IMR-90 (cell line): ENCODE results near the gene CALHM6. TPM values are rescaled to one million over a fixed set of nuclear protein-coding genes. Genes with fewer than 3 reads are reported as not detected.

Experiments used
- ATAC-seq: fragments of 200-7000 bp; cut with Tn5 transposase; 2 replicates; pipeline ENCODE4 v1.9.1; 2020; ENCODE audit warnings: low read depth, mild to moderate bottlenecking, moderate library complexity
- BruUV-seq: library from RNA; stranded (reverse); fragments of 400-500 nt; replicated peaks from 2 replicates; lab custom pipeline; 2021; lab: Mats Ljungman, UMichigan
- CTCF ChIA-PET: fragments of 300-600 bp; formaldehyde crosslinking; extraction: SDS; loops from one replicate; lab custom pipeline; 2021; ENCODE audit warnings: antibody characterized with exemption; lab: Yijun Ruan, JAX
- POLR2A ChIA-PET: fragments of 300-600 bp; sonication (Branson Sonifier 250); formaldehyde crosslinking; loops from one replicate; lab custom pipeline; 2022; ENCODE audit warnings: antibody characterized with exemption; ENCODE audit not compliant: unreplicated experiment; lab: Charles Lee
- DNase-seq: peaks from one replicate; pipeline ENCODE4 v3.0.0; 2013
- H2AFZ ChIP-seq: replicated peaks from 2 replicates; pipeline ENCODE3; 2013; ENCODE audit warnings: low read length, mild to moderate bottlenecking; ENCODE audit not compliant: poor library complexity
- H2AK5ac ChIP-seq: 2 replicates; pipeline ENCODE4 v1.6.1; 2013; ENCODE audit warnings: low read depth, low read length, inconsistent platforms
- H2AK9ac ChIP-seq: replicated peaks from 2 replicates; pipeline ENCODE3; 2013; ENCODE audit warnings: mild to moderate bottlenecking, low read depth, low read length, moderate library complexity; ENCODE audit not compliant: poor library complexity
- H2BK120ac ChIP-seq: 2 replicates; pipeline ENCODE4 v1.6.1; 2013; ENCODE audit warnings: low read depth, low read length, inconsistent platforms
- H2BK15ac ChIP-seq: 3 replicates; pipeline ENCODE4 v1.6.1; 2013; ENCODE audit warnings: low read depth, low read length, inconsistent platforms
- H2BK20ac ChIP-seq: 2 replicates; pipeline ENCODE4 v1.6.1; 2013; ENCODE audit warnings: low read depth, mild to moderate bottlenecking, inconsistent platforms, low read length, moderate library complexity
- H2BK5ac ChIP-seq: 2 replicates; pipeline ENCODE4 v1.6.1; 2013; ENCODE audit warnings: mild to moderate bottlenecking, low read depth, low read length, inconsistent platforms; ENCODE audit not compliant: poor library complexity, severe bottlenecking
- H3K14ac ChIP-seq: replicated peaks from 2 replicates; pipeline ENCODE4 v1.6.1; 2013; ENCODE audit warnings: low read depth, low read length, inconsistent platforms
- H3K18ac ChIP-seq: 2 replicates; pipeline ENCODE4 v1.6.1; 2013; ENCODE audit warnings: low read depth, low read length, control low read depth
- H3K23ac ChIP-seq: 2 replicates; pipeline ENCODE4 v1.6.1; 2013; ENCODE audit warnings: low read depth, low read length, inconsistent platforms
- H3K27ac ChIP-seq: 2 replicates; pipeline ENCODE4 v1.5.1; 2013; ENCODE audit warnings: mild to moderate bottlenecking, control low read depth, low read length; ENCODE audit not compliant: insufficient read depth
- H3K27me3 ChIP-seq: 2 replicates; pipeline ENCODE4 v1.6.1; 2013; ENCODE audit warnings: low read length; ENCODE audit not compliant: control insufficient read depth, insufficient read depth
- H3K36me3 ChIP-seq: 2 replicates; pipeline ENCODE4 v1.6.1; 2013; ENCODE audit warnings: low read length, mixed read lengths; ENCODE audit not compliant: control insufficient read depth, insufficient read depth
- H3K4ac ChIP-seq: 2 replicates; pipeline ENCODE4 v1.6.1; 2013; ENCODE audit warnings: low read depth, low read length, inconsistent platforms
- H3K4me1 ChIP-seq: 2 replicates; pipeline ENCODE4 v1.6.1; 2013; ENCODE audit warnings: low read length, mixed read lengths; ENCODE audit not compliant: control insufficient read depth, insufficient read depth
- H3K4me2 ChIP-seq: 2 replicates; pipeline ENCODE4 v1.6.1; 2013; ENCODE audit warnings: low read depth, mild to moderate bottlenecking, control low read depth, low read length, moderate library complexity
- H3K4me3 ChIP-seq: 2 replicates; pipeline ENCODE4 v1.5.1; 2013; ENCODE audit warnings: low read depth, mild to moderate bottlenecking, control low read depth, low read length, moderate library complexity; ENCODE audit not compliant: insufficient read depth
- H3K56ac ChIP-seq: 2 replicates; pipeline ENCODE4 v1.6.1; 2013; ENCODE audit warnings: low read length, inconsistent platforms; ENCODE audit not compliant: insufficient read depth; ENCODE audit errors: extremely low read depth
- H3K79me1 ChIP-seq, 2 experiments: 2 replicates each; pipeline ENCODE4 v1.6.1; 2013; ENCODE audit warnings: low read length in 2 of 2, inconsistent platforms in 1 of 2, low read depth in 1 of 2
- H3K9ac ChIP-seq: 2 replicates; pipeline ENCODE4 v1.6.1; 2013; ENCODE audit warnings: low read depth, low read length, control low read depth
- H3K9me1 ChIP-seq: 2 replicates; pipeline ENCODE4 v1.6.1; 2013; ENCODE audit warnings: low read length, inconsistent platforms; ENCODE audit not compliant: insufficient read depth
- H3K9me3 ChIP-seq: 2 replicates; pipeline ENCODE4 v1.6.1; 2013; ENCODE audit warnings: low read length; ENCODE audit not compliant: control insufficient read depth, insufficient read depth
- H4K20me1 ChIP-seq: 2 replicates; pipeline ENCODE4 v1.6.1; 2013; ENCODE audit warnings: low read length, inconsistent platforms; ENCODE audit not compliant: insufficient read depth
- H4K5ac ChIP-seq: 2 replicates; pipeline ENCODE4 v1.6.1; 2013; ENCODE audit warnings: mild to moderate bottlenecking, low read depth, low read length, control low read depth
- H4K8ac ChIP-seq, 2 experiments: 2 replicates each; pipeline ENCODE4 v1.6.1; 2013; ENCODE audit warnings: low read depth in 2 of 2, low read length in 2 of 2, control low read depth in 1 of 2, inconsistent platforms in 1 of 2
- H4K91ac ChIP-seq: 2 replicates; pipeline ENCODE4 v1.6.1; 2013; ENCODE audit warnings: low read depth, low read length, inconsistent platforms; ENCODE audit not compliant: insufficient read depth
- CEBPB ChIP-seq: IDR thresholded peaks from 2 replicates; pipeline ENCODE4 v1.6.1; 2012; ENCODE audit warnings: low read depth, low read length, improper control_type of control experiment
- MAZ ChIP-seq: IDR thresholded peaks from 2 replicates; pipeline ENCODE4 v1.6.1; 2012; ENCODE audit warnings: low read depth, mild to moderate bottlenecking, low read length, improper control_type of control experiment, moderate library complexity, borderline replicate concordance
- RFX5 ChIP-seq: IDR thresholded peaks from 2 replicates; pipeline ENCODE4 v1.8.0; 2012; ENCODE audit warnings: low read depth, mild to moderate bottlenecking, low read length, moderate library complexity
- WGBS, 2 experiments: methylation state at CpG; one replicate each; pipeline versions ENCODE4 v1.1.5 to v1.1.7; 2013; ENCODE audit warnings: missing lambda C conversion rate in 2 of 2; ENCODE audit not compliant: insufficient read length in 1 of 2; ENCODE audit errors: extremely low coverage in 2 of 2; 5-methylcytosine and 5-hydroxymethylcytosine counted together
- dilution Hi-C: fragments of 300-500 bp; cut with HindIII; formaldehyde crosslinking; loops from one replicate; pipeline ENCODE4 v1.14.3; 2018; ENCODE audit warnings: low sequenced_read_pairs; ENCODE audit not compliant: unreplicated experiment
- in situ Hi-C: fragments of 300-500 bp; cut with MboI; formaldehyde crosslinking; loops from 3 replicates; pipeline ENCODE4 v1.14.3; 2019; ENCODE audit warnings: low sequenced_read_pairs, inconsistent platforms, mixed read lengths
- intact Hi-C: fragments of 100-400 bp; cut with micrococcal nuclease; formaldehyde crosslinking; loops from 2 replicates; pipeline ENCODE4 v1.10.0; 2022
- polyA plus RNA-seq, 3 experiments: library from polyadenylated mRNA; depleted of rRNA; stranded (reverse); fragments of >200 nt; gene quantifications; 2 replicates each; pipeline ENCODE4 v1.2.3, GENCODE V29; 2012; ENCODE audit warnings: low replicate concordance in 1 of 3
- total RNA-seq: library from RNA; depleted of rRNA; stranded (reverse); fragments of >200 nt; gene quantifications from 2 replicates; pipeline ENCODE4 v1.2.3, GENCODE V29; 2012

Gene CALHM6
- total and polyA plus RNA-seq, 2 of the 4 experiments (the other 2 are of a cell fraction) = 0.72 to 1.5 TPM

DNA sequence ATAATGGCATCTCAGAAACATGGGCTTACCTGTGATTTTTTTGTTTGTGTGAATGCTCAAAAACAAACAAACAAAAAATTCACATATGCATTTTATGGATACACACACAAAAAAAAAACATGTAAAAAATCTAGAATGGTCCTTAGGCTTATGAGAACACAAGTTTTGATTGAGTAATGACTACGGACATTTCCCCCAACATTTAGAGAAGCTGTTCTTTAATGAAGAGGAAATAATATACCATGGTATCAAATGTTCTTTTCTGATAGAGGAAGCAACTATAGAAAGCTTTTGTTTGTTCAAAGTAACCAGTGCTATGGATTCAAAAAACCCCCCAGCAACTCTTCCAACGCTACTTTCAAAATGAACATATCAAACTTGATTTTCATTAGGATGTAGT, 8.6 kb upstream of the CALHM6 start:
- Histone ChIP-seq H3K18ac (no peak overlapping the region), H4K5ac (no peak overlapping the region), H4K8ac (no peak overlapping the region), H2BK120ac (no peak overlapping the region), H3K23ac (no peak overlapping the region), H3K56ac (no peak overlapping the region), H2BK15ac (no peak overlapping the region), H2BK5ac (no peak overlapping the region), H3K27ac (no peak overlapping the region), H3K36me3 (no peaks in the 10 kb centered on the region; the same call in 1 of the 2 replicates), H3K4me2 (no peak overlapping the region), H3K27me3 (no peaks in the 10 kb centered on the region), H4K91ac (no peak overlapping the region), H2AK9ac (no peak overlapping the region), H2AFZ (no peak overlapping the region), H3K4ac (no peak overlapping the region), H3K9me3 (no peaks in the 10 kb centered on the region), H2BK20ac (no peak overlapping the region), H3K79me1 (peaks cover 0 to 3% of the 10 kb centered on the region in 2 experiments; a peak in 1 of 4 replicates), H3K4me1 (peaks cover 2% of the 10 kb centered on the region), H2AK5ac (no peak overlapping the region), H3K4me3 (no peak overlapping the region), H3K14ac (no peak overlapping the region), H4K20me1 (no peaks in the 10 kb centered on the region), H3K9ac (no peak overlapping the region), H3K9me1 (peaks cover 11% of the 10 kb centered on the region)
- no peak for DNase-seq
- WGBS, 2 experiments = no CpG with 5 or more reads among the region's 2 CpGs
- ChIA-PET CTCF (no interaction called here), POLR2A (no interaction called here)
- intact Hi-C loops = no loop called here
- in situ Hi-C loops = no loop called here
- TF ChIP-seq CEBPB = no peak
- no peak for TF ChIP-seq MAZ
- TF ChIP-seq RFX5 = no peak
- no peak for ATAC-seq
- BruUV-seq = no TSS peak
- dilution Hi-C loops = no loop called here
